ENCODE results near the gene CBX6. TPM values are rescaled to one million over a fixed set of nuclear protein-coding genes. Genes with fewer than 3 reads are reported as not detected.

CBX6 gene
- total and polyA plus RNA-seq, 10 of the 15 experiments (the other 5 are each of a cell fraction or from before 2014, with no cell fraction given) = 3.6 to 142 (median 37.4) TPM

DNA sequence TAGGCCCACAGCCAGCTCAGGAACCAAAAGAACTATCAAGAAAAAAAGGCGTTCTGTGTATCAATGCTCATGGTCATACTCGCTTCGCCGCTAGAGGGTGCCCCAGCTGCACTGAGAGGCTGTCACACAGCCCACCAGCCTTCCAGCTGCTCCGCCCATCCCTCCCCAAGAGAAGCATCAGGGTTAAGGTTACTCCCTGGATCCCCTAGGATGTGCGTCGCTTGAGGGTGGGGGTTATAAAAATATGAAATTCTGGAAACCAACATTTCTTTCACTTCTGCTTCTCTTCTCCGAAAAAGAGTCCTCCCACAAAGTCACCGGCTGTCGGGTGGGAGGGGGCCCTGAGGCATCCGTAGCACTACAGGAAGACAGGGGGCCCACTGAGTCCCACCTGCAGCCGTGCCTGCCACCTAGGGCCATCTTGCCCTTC, 1.7 kb downstream of the CBX6 start (continued):
- TF ChIP-seq RAD21 (IDR thresholded peaks at IDR 0.05; ENCODE audit: insufficient read depth, low read depth, low read length) (peak; percentile 84), RCOR1 (conservative IDR thresholded peaks at IDR 0.05; ENCODE audit: low read depth, low read length) (no peak), SMARCA5 (IDR thresholded peaks at IDR 0.05) (peak; percentile 91; the same call in 1 of the 2 replicates), NBN (IDR thresholded peaks at IDR 0.05) (peak; percentile 60), TCF3 (IDR thresholded peaks at IDR 0.05; ENCODE audit: borderline replicate concordance, insufficient read depth, low read depth, low read length) (0 out of 2 replicates have a peak, but pooled peaks have one; percentile 49), GATAD2B (conservative IDR thresholded peaks at IDR 0.05; ENCODE audit: low read depth) (peak; percentile 39; the same call in 1 of the 2 replicates), WRNIP1 (IDR thresholded peaks at IDR 0.05; ENCODE audit: borderline replicate concordance, low read depth, low read length) (no peak), TARDBP (IDR thresholded peaks at IDR 0.05; ENCODE audit: borderline replicate concordance) (no peak), SIX5 (IDR thresholded peaks at IDR 0.05; ENCODE audit: low read depth, low read length, severe bottlenecking) (no peak), TBL1XR1 (IDR thresholded peaks at IDR 0.05; ENCODE audit: low read depth, low read length) (0 out of 2 replicates have a peak, but pooled peaks have one; percentile 27), DPF2 (IDR thresholded peaks at IDR 0.05) (no peak), POU2F2 (IDR thresholded peaks at IDR 0.05; ENCODE audit: borderline replicate concordance, low read depth, low read length) (peak; percentile 53; the same call in 1 of the 3 replicates), LARP7 (IDR thresholded peaks at IDR 0.05) (no peak), SREBF1 (IDR thresholded peaks at IDR 0.05; ENCODE audit: low read length) (no peak), NR2F1 (conservative IDR thresholded peaks at IDR 0.05) (peak; percentile 56), IKZF2 (IDR thresholded peaks at IDR 0.05) (peak; percentile 90 to 92), ELK1 (IDR thresholded peaks at IDR 0.05; ENCODE audit: low read depth, low read length) (0 out of 2 replicates have a peak, but pooled peaks have one; percentile 13), PRDM15 (CRISPR knock-in tag; IDR thresholded peaks at IDR 0.05) (no peak), MAX (IDR thresholded peaks at IDR 0.05; ENCODE audit: low read depth, low read length) (no peak), ETV6 (conservative IDR thresholded peaks at IDR 0.05 in 1 of 2, IDR thresholded peaks at IDR 0.05 in 1 of 2; ENCODE audit: borderline replicate concordance in 1 of 2, low read depth in 1 of 2) (no peak)
- TF ChIP-seq, protein P1, sequence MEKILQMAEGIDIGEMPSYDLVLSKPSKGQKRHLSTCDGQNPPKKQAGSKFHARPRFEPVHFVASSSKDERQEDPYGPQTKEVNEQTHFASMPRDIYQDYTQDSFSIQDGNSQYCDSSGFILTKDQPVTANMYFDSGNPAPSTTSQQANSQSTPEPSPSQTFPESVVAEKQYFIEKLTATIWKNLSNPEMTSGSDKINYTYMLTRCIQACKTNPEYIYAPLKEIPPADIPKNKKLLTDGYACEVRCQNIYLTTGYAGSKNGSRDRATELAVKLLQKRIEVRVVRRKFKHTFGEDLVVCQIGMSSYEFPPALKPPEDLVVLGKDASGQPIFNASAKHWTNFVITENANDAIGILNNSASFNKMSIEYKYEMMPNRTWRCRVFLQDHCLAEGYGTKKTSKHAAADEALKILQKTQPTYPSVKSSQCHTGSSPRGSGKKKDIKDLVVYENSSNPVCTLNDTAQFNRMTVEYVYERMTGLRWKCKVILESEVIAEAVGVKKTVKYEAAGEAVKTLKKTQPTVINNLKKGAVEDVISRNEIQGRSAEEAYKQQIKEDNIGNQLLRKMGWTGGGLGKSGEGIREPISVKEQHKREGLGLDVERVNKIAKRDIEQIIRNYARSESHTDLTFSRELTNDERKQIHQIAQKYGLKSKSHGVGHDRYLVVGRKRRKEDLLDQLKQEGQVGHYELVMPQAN (conservative IDR thresholded peaks at IDR 0.05) = no peak
